ENCODE measurements around the gene RPS10. TPM values are rescaled to one million over a fixed set of nuclear protein-coding genes. Genes with fewer than 3 reads are reported as not detected.
"Not testable (repeated sequence)": the region's sequence is repeated elsewhere in the genome, so short reads cannot be mapped to it uniquely, and the experiment has no call there.

RPS10 gene
- total RNA-seq, 1 donor from 2014 or later = 755 TPM

GRCh38 chr6:34392497-34393190, 33.2 kb downstream of the RPS10 start, which contains the start of gene NUDT3:
Gene NUDT3, minus strand, starts transcription at chr6:34392669. Its CDS starts 307 bp downstream, at chr6:34392362.
- peak; percentile 73 for DNase-seq (ENCODE audit: low read depth)

- DNase-seq (ENCODE audit: low read depth) = no peak
Observed at GRCh38 chr6:34391786-34392496, 33.9 kb downstream of the RPS10 start.

GRCh38 chr6:34391473-34391785, 34.4 kb downstream of the RPS10 start:
- no peak for DNase-seq (ENCODE audit: low read depth)

- DNase-seq (ENCODE audit: low read depth) = peak; percentile 66
Observed at GRCh38 chr6:34390531-34391472, 35.1 kb downstream of the RPS10 start.

- DNase-seq (ENCODE audit: low read depth) = no peak
Observed at GRCh38 chr6:34389034-34389433, 36.8 kb downstream of the RPS10 start.

- DNase-seq (ENCODE audit: low read depth) = no peak
Observed at GRCh38 chr6:34388421-34388820, 37.4 kb downstream of the RPS10 start.

- peak; percentile 79 for DNase-seq (ENCODE audit: low read depth)
Observed at GRCh38 chr6:34386316-34387137, 39.3 kb downstream of the RPS10 start.

GRCh38 chr6:34385793-34386195, 40.1 kb downstream of the RPS10 start:
- no peak for DNase-seq (ENCODE audit: low read depth)

GRCh38 chr6:34384321-34385153, 41.3 kb downstream of the RPS10 start:
- DNase-seq (ENCODE audit: low read depth) = no peak

- no peak for DNase-seq (ENCODE audit: low read depth)
Observed at GRCh38 chr6:34383656-34384320, 42.1 kb downstream of the RPS10 start.

GRCh38 chr6:34383161-34383631, 42.7 kb downstream of the RPS10 start:
- DNase-seq (ENCODE audit: low read depth) = peak; percentile 51

GRCh38 chr6:34381081-34381480, 44.8 kb downstream of the RPS10 start:
- no peak for DNase-seq (ENCODE audit: low read depth)

- DNase-seq (ENCODE audit: low read depth) = no peak
Observed at GRCh38 chr6:34378470-34378869, 47.4 kb downstream of the RPS10 start.

GRCh38 chr6:34377984-34378383, 47.9 kb downstream of the RPS10 start:
- no peak for DNase-seq (ENCODE audit: low read depth)

- DNase-seq (ENCODE audit: low read depth) = not testable (repeated sequence)
Observed at GRCh38 chr6:34377571-34377970, 48.3 kb downstream of the RPS10 start.

- DNase-seq (ENCODE audit: low read depth) = no peak
Observed at GRCh38 chr6:34375833-34376232, 50.0 kb downstream of the RPS10 start.

GRCh38 chr6:34374508-34374907, 51.4 kb downstream of the RPS10 start:
- no peak for DNase-seq (ENCODE audit: low read depth)

- DNase-seq (ENCODE audit: low read depth) = no peak
Observed at GRCh38 chr6:34374069-34374468, 51.8 kb downstream of the RPS10 start.

GRCh38 chr6:34373511-34373910, 52.4 kb downstream of the RPS10 start:
- no peak for DNase-seq (ENCODE audit: low read depth)

- not testable (repeated sequence) for DNase-seq (ENCODE audit: low read depth)
Observed at GRCh38 chr6:34371865-34372264, 54.0 kb downstream of the RPS10 start.
